Subcutaneous adipose tissue (tissue), 4 donors: ENCODE measurements around the gene COA7. TPM values are rescaled to one million over a fixed set of nuclear protein-coding genes. Genes with fewer than 3 reads are reported as not detected.

Experiments
- total RNA-seq, 4 donors: library from RNA; depleted of rRNA; stranded (reverse); fragments of >200 nt; gene quantifications; one replicate each; pipeline ENCODE4 v1.1.0, GENCODE V29; 2016
- TF ChIP-seq, protein P1 (sequence below): fragments of 450-650 bp; IDR thresholded peaks from one replicate; pipeline ENCODE4 v1.5.1; 2016; ENCODE audit warnings: low read depth, mild to moderate bottlenecking, control low read depth, antibody characterized with exemption, moderate library complexity

The COA7 gene
- total RNA-seq, 4 donors from 2014 or later, result 7.0 to 11.9 (median 7.2) TPM

DNA sequence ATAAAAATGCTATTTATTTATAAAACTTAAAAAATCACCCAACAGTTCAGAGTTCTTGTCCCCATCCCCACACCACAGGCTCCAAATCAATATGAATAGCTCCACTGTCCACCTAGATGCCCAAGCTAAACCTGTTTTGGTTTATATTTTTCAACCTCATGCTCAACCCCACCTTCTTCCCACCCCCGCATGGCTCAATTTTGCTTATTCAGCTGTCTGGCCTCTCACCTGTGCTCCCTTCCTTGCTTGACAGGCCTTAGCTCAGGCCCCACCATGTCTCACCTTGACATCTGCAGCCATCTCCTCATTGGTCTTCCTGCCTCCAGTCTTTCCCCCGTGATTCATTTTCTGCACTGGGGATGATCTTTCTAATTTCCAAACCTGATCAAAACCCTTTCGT lies 17.8 kb downstream of the COA7 start:
- TF ChIP-seq, protein P1, sequence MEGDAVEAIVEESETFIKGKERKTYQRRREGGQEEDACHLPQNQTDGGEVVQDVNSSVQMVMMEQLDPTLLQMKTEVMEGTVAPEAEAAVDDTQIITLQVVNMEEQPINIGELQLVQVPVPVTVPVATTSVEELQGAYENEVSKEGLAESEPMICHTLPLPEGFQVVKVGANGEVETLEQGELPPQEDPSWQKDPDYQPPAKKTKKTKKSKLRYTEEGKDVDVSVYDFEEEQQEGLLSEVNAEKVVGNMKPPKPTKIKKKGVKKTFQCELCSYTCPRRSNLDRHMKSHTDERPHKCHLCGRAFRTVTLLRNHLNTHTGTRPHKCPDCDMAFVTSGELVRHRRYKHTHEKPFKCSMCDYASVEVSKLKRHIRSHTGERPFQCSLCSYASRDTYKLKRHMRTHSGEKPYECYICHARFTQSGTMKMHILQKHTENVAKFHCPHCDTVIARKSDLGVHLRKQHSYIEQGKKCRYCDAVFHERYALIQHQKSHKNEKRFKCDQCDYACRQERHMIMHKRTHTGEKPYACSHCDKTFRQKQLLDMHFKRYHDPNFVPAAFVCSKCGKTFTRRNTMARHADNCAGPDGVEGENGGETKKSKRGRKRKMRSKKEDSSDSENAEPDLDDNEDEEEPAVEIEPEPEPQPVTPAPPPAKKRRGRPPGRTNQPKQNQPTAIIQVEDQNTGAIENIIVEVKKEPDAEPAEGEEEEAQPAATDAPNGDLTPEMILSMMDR, result no peak

DNA sequence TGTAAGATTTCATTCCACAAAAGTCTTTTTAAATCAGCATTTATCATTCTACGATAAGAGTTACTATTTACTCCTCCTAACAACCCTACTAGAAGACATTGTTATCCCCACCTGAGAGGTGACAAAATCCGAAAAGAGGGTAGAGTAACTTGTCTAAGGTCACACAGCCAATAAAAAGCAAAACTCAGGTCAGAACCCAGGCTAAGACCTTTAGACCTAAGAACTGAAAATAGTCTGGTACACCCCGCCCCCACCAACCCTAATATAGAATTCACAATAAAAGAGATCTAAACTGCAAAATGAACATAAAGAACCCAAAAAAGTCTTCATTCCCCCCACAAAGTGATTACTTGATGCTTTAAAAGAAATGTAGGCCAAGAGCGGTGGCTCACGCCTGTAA lies 18.6 kb downstream of the COA7 start:
- TF ChIP-seq, protein P1, result no peak

DNA sequence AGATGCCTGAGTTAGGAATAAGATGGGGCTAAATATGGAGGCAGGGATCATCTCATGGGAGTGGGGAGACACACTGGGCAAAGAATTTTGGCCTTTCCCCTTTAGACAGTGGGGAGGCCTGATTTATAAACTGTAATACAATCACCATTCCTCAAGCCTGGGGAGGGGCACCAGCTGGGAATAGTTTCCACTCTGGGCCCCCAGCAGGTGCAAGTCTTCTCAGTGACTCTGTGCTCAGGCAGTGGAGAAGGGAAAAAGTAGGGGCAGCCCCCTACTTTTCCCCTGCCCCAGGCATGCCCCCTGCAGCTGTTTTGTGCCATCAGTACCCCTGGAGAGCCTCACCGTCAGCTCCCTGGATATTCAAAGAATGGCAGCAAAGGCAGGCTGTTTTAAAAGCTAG lies 19.1 kb downstream of the COA7 start:
- TF ChIP-seq, protein P1, result no peak

DNA sequence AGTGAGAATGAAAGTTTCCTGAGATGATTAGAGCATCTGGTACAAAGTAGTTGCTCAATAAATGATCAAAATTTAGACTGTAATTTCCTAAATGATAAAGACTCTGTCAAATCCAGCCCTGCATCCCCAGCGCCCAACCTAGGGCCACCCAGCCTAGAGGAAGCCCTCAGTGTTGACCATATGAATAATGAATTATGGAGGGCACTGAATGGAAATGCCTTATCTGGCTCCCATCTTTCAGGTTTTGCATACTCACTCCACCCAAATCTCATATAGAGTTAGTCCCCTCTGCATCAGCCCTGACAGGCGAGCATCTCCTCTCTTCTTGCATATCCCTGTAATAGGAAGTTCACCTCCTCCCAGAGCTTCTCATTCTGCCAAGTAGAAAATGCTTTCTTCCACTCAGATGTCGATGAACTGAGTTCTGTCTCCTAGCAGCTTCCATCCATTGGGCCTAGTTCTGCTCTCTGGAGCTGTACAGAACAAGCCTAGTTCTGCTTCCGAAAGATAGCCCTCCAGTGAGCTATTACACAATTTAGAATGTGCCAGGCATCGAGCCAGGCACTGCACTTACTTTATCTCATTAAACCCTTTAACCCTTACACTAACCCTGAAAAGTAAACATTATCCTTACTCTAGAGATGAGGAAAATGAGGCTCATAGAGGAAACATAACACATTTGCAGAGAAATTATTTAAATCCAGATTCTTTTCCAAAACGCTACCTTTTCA lies 20.9 kb downstream of the COA7 start:
- TF ChIP-seq, protein P1, result no peak

DNA sequence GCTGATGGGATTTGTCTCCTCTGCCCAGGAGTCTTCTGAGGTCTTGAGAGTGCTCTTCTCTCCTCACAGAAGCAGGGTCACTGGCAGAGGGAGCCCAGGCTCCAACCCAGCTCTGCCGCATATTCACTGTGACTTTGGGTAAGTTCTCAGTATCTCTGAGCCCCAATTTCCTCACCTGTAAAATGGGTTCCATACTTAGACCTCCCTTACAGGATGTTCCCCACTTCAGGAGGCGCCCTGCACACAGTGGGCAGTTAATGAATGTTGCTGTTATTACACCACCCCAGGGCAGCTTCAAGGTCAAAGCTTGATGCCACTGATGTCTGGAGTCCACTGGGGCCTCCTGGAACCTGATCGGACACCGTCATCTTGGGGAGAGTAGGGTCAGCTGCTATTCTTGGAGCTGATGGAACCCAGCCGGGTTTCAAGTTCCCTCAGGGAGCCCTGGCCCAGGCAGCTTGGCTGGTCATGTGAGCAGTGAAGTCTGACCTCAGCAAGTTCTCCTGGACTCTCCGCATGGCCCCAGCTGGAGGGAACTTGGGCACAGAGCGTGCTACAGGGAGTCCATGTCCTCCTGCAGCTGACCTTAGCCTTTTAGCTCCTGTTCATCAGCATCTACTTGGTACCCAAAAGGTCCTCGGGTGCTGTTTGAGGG lies 21.8 kb downstream of the COA7 start:
- TF ChIP-seq, protein P1, result no peak

DNA sequence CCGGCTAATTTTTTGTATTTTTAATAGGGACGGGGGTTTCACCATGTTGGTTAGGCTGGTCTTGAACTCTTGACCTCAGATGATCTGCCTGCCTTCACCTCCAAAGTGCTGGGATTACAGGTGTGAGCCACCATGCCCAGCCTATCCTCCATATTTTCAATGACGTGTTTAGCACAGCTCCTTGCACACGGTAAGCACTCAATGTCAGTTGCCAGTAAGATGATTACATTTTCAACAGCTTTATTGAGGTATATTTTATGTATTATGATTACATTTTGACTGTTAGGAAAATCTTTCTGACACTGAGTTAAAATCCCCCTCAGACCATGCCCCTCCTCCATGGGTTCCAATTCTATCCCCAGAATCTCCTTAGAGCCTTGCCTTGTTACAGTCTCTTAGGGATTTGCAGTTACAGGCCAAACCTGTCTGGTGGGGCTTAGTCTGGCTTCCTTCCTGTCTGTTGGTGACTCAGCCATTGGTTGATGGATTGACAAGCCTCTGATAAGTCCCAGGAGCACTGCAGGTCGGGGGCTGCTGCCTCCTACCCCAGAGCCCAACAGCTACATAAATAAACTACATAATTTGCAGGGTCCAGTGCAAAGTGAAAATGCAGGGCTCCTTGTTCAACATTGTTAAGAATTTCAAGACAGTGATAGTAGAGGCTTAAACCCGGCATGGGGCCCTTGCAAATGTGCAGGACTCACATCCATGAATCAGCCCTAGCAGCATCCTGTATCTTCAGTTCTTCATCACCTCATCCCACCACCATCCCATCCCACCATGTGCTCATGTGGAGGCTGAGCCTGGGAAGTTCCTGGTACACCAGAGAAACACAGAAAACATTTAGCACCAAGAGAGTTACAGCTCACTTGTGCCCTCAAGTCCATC lies 23.4 kb downstream of the COA7 start:
- TF ChIP-seq, protein P1, result no peak

DNA sequence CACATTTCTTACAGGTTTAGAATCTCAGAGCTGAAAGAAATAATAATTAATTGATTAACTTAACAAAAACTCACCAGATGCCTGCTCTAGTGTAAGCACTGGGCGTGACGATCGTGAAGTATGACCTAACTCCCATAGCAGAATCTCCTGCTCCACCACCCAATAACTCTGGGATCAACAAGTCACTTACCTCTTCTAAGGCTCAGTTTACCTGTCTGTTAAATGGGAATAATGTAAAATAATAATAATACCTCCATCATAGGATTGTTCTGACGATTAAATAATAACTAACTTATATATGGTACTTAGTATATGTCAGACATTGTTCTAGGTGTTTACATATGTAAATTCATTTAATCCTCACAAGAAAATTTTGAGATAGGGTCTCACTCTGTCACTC lies 24.6 kb downstream of the COA7 start:
- TF ChIP-seq, protein P1, result no peak
